IMR-90 (cell line): ENCODE results near the gene AUTS2.

Experiments used
- CEBPB ChIP-seq: IDR thresholded peaks from 2 replicates; pipeline ENCODE4 v1.6.1; 2012; ENCODE audit warnings: low read depth, low read length, improper control_type of control experiment
- CTCF ChIP-seq: conservative IDR thresholded peaks from 2 replicates; pipeline ENCODE4 v1.5.1; 2012; ENCODE audit warnings: mild to moderate bottlenecking, low read depth, low read length, improper control_type of control experiment
- FOS ChIP-seq: fragments of 150-350 bp; IDR thresholded peaks from 2 replicates; pipeline ENCODE4 v1.6.1; 2016; ENCODE audit warnings: low read depth, low read length
- NFE2L2 ChIP-seq: fragments of 150-350 bp; IDR thresholded peaks from 2 replicates; pipeline ENCODE4 v1.6.1; 2016; ENCODE audit warnings: low read depth, mild to moderate bottlenecking, low read length
- POLR2A ChIP-seq: IDR thresholded peaks from 2 replicates; pipeline ENCODE4 v1.6.1; 2012; ENCODE audit warnings: mild to moderate bottlenecking, low read depth, low read length
- RAD21 ChIP-seq: IDR thresholded peaks from 2 replicates; pipeline ENCODE4 v1.6.1; 2012; ENCODE audit warnings: low read length, improper control_type of control experiment
- SMC3 ChIP-seq: fragments of 150-350 bp; IDR thresholded peaks from 2 replicates; pipeline ENCODE4 v1.6.1; 2016; ENCODE audit warnings: low read depth, mild to moderate bottlenecking, antibody characterized with exemption, low read length, moderate library complexity

- no peak for TF ChIP-seq CTCF
- TF ChIP-seq POLR2A: no peak
- no peak for TF ChIP-seq NFE2L2
- no peak for TF ChIP-seq CEBPB
- TF ChIP-seq SMC3: no peak
- no peak for TF ChIP-seq RAD21
- TF ChIP-seq FOS: no peak
Observed at GRCh38 chr7:69764147-69764546, 165.9 kb downstream of the AUTS2 start.
